Activated T-helper 1 cell treated with Interleukin-2 at 50 U/mL for 16 hours (primary cell): Measurements from ENCODE around the gene PSD.

Experiments used
- DNase-seq: peaks from one replicate; pipeline ENCODE4 v3.0.0-alpha.2; 2020; ENCODE audit warnings: low read depth

The PSD gene

DNA sequence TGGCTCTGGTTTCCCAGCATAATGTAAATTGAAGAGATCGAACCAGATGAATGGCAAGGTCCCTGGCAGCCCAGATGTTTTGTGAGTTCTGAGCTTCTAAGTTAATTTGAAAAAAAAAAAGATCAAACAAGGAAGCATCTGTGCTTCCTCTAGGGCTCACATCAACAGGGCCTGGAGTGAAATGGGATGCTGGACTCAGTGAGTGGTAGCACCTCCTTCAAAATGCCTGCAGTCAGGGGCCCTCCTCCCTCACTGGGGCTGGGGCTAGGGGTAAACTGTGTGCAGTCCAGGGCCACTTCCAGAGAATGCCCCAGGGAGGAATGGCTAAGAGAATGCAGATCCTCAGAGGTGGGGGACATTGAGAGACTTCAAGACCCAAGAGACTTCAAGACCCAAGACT, 19.8 kb upstream of the PSD start:
- DNase-seq = no peak

GRCh38 chr10:102437515-102437914, 18.9 kb upstream of the PSD start:
- DNase-seq = no peak

DNA sequence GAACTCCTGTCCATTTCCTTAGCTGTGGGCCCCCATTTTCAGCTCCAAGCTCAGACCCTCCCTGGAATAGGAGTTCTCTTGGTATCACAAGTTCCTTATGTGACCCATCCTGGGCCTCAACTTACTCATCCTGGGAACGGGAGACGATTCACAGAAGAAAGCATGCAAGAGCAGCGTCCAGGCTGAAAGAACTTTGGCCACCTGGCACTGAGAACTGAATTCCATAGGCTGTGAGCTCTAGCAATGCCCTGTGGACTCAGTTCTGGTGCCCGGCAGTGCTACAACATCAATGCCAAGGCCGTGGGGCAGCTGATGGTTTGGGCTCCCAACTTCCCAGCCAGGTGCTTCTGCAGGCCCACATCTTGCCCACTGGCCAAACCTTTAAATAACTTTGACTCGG, 17.7 kb upstream of the PSD start:
- DNase-seq = no peak

DNA sequence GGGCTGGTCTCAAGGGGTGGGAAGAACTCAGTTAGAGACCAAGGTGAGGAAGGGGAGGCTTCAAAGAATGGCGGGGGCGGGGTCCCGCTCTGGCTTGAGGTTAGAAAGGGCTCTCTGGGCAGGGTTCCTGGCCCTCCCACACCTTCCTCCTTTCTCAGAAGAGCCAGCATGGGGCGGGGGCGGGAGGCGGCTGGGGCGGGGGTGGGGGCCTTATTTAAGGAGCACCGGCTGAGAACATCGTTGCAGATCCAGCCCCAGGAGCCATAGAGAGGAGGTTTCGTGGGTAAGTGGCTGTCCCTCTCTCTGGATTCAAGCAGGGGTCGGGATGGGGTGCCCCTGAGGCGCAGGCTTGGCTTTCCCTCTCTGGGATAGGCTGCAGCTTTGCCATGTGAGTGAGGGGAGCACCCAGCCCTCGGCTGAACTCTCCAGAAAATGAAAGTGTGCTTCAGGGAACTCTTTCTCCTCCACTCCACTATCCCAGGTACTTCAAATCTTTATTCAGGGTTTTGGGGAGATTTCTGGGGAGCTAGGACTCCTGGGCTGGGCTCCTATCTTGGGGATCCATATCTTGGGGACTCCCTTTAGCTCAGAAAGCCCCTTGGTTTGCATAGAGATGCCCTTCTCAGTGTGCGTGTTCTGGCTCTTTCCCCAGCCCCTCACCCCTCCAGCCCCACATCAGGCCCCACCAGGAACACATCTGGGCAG, 17.1 kb upstream of the PSD start:
- no peak for DNase-seq

- no peak for DNase-seq
These were observed 16.5 kb upstream of the PSD start for GRCh38 chr10:102435133-102435497.

DNA sequence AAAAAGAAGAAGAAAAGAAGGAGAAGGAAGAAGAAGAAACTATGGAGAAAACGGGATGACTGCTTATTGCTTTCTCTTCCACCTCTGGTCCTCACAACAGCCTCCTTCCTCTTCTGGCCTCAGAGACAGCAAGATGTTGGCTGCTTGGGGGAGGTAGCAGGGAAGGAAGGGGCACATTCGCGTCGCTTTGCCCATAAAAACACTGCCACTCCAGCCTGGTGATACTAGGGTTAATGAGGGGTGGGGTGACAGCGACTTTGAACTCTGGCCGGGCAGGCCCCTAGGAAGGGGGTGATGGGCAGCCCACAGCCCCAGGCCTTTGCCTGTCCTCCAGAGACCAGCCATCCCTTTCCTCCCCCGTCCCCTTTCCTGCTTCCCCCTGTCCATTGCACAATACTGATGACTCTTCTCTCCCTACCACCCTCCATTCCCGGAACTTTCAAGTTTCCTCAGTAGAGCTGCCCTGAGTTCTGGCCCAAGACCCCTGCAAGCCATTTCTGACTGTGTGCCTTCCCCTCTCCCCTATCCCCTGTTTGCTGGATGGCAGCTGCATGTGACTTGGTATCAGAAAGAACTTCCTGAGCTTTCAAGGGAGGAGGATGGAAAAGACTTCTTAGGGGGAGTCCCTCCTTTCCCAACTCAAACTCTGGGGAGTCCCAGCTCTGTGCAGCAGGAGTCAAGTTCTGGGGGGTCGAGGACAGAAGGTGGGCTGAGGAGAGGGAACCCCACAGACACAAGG, 16.0 kb upstream of the PSD start:
- no peak for DNase-seq

DNA sequence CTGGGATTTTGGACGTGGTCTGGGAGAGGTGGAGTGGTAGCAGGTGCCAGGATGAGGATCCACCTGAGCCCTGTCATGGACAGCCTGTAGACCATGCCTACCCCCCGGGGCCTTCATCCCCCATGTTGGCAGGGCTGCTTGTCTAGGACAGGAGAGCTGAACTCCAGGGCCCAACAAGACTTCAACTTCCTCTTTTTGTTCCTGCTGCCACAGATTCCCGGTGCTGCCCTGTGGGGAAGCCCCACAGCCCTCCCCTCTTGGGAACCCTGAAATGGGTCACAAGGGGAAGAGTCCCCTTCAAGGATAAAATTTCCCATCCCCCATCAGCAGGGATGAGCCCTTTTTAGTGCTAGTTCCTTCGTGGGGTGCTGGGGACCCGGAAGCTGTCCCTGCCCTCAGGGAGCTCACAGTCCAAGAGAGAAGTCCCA, 15.0 kb upstream of the PSD start:
- DNase-seq = no peak

GRCh38 chr10:102432162-102432950, 13.8 kb upstream of the PSD start, which contains the start of gene CUEDC2:
TSS of gene CUEDC2 (minus strand) at chr10:102432574. CDS start at chr10:102425188, 7,386 bp downstream.
- DNase-seq = peak; percentile 90

DNA sequence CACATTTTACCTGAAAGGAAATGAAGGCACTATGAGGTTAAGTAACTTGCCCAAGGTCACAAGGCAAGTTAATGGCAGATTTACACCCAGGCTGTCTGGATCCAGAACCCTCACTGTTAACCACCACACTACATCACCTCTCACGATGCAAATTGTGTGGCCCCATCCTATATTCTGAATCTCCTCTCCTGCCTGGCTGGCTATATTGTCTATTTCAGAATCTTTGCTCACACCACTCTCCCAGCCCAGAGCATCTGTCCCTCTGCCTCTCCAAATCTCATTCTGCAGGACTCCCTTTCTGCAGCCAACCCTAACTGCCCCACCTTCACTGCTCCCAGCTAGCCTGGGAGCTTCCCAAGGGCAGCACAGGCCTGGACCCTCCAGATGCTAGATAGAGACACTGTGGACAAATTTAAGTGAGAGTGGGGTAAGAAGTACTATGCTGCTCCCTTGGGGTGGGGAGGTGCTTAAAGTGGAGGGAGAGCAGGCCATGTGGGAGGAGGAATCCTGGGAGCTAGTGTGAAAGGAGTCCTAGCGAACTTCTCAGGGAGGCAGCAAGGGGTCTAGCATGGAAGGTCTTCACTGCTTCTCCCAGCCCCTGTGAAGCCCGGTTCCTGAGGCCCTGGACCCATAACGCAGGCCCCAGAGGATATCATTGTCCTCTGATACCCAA, 13.0 kb upstream of the PSD start:
- no peak for DNase-seq

GRCh38 chr10:102429468-102429867, 10.9 kb upstream of the PSD start:
- no peak for DNase-seq

DNA sequence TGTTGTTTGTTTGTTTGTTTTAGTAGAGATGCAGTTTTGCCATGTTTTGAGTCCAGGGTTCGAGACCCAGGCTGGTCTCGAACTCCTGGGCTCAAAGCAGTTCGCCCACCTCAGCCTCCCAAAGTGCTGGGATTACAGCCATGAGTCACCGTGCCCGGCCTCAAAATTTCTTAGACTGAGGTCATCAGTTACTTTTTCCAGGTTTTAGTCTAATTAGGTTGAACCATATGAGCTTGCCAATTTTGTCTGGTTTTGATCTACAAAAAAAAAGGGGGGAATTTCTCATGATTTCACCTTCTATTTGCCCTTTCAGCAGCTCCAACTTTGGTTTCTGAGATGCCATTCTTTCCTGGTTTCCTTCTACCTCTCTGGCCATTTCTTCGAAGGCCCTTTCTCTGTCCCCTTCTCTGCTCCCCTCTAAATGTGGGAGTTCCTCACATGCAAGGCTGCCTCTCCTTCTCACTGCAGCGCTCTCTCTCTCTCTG, 8.3 kb upstream of the PSD start:
- no peak for DNase-seq

- no peak for DNase-seq
These were observed 6.9 kb upstream of the PSD start for GRCh38 chr10:102425444-102425843.

DNA sequence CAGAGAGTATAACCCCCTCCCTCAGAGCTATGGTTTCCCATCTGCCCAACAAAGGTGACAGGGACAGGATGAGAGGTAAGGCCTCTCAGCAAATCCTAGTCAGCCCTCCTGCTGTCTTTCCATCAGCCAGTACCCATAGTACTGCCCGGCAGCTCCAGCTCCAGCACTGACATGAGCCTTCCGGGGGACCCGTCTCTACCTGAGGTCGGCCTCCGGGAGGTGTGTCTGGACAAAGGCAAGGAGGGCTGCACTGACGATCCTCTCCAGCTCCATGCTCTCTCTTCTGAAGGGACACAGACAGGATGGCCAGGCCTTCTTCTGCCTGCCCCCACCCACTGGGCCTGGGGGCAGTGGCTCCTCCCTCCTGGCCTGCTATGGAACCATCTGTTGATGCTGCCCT, 6.3 kb upstream of the PSD start:
- no peak for DNase-seq

DNA sequence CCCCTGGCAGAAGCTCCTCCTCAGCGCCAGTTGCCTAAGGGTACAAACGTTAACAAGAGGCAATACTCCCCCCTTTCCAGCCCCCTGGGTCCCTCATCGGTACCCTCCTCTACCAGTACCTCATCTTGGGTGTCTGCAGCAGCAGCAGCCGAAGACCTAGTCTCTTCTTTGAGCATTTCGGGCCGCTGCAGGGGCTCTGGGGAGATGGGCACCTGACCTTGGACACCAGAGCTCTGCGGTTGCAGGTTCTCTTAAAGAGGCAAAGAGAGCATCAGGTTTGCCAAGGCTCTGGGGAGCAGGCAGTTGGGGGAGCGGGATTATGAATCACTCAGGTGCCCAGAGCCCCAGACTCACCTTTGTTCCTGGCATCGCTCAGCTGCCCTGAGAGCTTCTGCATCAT, 5.6 kb upstream of the PSD start:
- DNase-seq = no peak

- DNase-seq = no peak
These were observed 4.9 kb upstream of the PSD start for GRCh38 chr10:102423372-102423968.

DNA sequence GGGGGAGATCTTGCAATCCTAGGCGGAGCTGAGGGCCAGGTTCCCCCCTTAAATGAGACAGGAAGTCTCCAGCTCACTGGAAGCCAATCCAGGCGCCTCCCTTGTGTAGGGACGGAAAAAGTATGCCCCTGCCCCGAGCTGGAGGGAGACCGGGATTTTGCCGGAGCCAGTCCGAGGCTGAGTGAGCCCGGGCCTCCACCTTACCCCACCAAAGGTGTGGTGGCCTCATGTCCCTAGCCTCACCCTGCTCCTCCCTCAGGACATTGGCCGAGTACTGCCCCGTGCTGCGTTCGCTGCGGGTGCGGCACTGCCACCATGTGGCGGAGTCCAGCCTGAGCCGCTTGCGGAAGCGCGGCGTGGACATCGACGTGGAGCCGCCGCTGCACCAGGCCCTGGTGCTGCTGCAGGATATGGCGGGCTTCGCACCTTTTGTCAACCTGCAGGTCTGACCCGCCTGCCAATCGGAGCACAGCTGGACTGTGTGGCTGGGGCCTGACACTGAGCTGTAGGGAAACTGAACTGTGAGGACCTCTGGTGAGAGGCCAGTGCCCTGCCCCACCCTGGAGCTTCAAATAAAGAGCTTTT, 4.1 kb upstream of the PSD start:
- DNase-seq = no peak

- DNase-seq = no peak
These were observed 3.4 kb upstream of the PSD start for GRCh38 chr10:102421757-102422512.

DNA sequence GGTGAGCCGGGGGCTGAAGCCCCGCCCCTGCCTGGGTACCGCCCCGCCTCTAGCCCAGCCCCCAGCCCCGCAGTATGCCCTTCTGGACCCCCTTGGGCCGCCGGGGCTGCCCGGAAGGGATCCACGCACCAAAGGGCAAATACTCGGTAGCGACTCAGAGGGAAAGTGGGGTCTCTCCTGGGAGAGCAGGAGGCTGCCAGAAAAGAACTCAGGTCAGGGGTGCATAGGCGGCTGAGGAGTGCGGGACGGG, 2.8 kb upstream of the PSD start:
- no peak for DNase-seq

GRCh38 chr10:102420714-102421506, 2.3 kb upstream of the PSD start, which contains the start of gene FBXL15:
TSS of gene FBXL15 (plus strand) at chr10:102420836. CDS start at chr10:102421130, 294 bp downstream.
- DNase-seq = peak; percentile 89

DNA sequence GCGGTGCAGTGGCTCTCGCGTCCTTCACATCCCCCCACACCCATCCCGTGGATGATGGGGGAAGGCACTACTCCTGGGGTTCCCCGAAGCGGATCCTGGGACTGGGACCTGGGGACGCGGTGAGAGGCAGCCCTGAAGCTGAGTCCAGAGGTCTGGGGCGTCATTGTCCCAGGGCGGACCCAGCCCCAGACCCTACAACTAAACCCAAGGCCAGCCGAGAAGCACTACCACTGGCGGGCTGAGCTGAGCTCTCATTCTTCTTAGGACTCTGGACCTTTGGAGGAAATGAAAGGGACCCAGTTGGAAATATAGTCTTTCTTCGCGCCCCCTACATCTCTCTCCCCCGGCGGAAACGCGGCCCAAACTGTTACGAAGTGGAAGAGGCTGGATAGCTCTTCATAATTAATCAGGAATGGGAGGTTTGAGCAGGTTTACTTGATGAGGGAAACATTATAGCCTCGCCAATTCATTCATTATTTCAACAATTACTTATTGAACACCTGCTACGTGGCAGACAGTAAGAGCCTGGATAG, 1.7 kb upstream of the PSD start:
- no peak for DNase-seq
